Activated naive CD4-positive, alpha-beta T cell treated with anti-CD3 and anti-CD28 coated beads for 36 hours (primary cell): ENCODE measurements around the gene MUC5B. TPM values are rescaled to one million over a fixed set of nuclear protein-coding genes. Genes with fewer than 3 reads are reported as not detected.
"Not testable (repeated sequence)": the region's sequence is repeated elsewhere in the genome, so short reads cannot be mapped to it uniquely, and the experiment has no call there.

Experiments
- CTCF ChIA-PET: fragments of 350-600 bp; sonication (Branson Sonifier 250); formaldehyde crosslinking; loops from one replicate; lab custom pipeline; 2021; ENCODE audit warnings: antibody characterized with exemption; lab: Charles Lee
- DNase-seq: peaks from one replicate; pipeline ENCODE4 v3.0.0-alpha.2; 2020
- H3K27ac Mint-ChIP-seq: one replicate; pipeline ENCODE4 v1.8.0; 2021; ENCODE audit warnings: mild to moderate bottlenecking, mixed read lengths
- H3K27me3 Mint-ChIP-seq: one replicate; pipeline ENCODE4 v1.8.0; 2021; ENCODE audit warnings: low read depth, mixed read lengths
- H3K36me3 Mint-ChIP-seq: one replicate; pipeline ENCODE4 v1.8.0; 2021; ENCODE audit warnings: low read depth, mixed read lengths
- H3K4me1 Mint-ChIP-seq: one replicate; pipeline ENCODE4 v1.8.0; 2021; ENCODE audit warnings: low read depth, mixed read lengths
- H3K4me3 Mint-ChIP-seq: one replicate; pipeline ENCODE4 v1.8.0; 2021; ENCODE audit warnings: mild to moderate bottlenecking, moderate library complexity, mixed read lengths
- H3K9me3 Mint-ChIP-seq: one replicate; pipeline ENCODE4 v1.8.0; 2021; ENCODE audit warnings: mixed read lengths
- intact Hi-C: fragments of 100-400 bp; cut with micrococcal nuclease; formaldehyde crosslinking; loops from one replicate; pipeline ENCODE4 v1.15.1; 2023
- total RNA-seq, 2 experiments: library from RNA; stranded (reverse); gene quantifications; one replicate each; pipeline ENCODE4 v1.2.3, GENCODE V29; 2021

Gene MUC5B
- total RNA-seq, 2 experiments from 2014 or later, result not detected

DNA sequence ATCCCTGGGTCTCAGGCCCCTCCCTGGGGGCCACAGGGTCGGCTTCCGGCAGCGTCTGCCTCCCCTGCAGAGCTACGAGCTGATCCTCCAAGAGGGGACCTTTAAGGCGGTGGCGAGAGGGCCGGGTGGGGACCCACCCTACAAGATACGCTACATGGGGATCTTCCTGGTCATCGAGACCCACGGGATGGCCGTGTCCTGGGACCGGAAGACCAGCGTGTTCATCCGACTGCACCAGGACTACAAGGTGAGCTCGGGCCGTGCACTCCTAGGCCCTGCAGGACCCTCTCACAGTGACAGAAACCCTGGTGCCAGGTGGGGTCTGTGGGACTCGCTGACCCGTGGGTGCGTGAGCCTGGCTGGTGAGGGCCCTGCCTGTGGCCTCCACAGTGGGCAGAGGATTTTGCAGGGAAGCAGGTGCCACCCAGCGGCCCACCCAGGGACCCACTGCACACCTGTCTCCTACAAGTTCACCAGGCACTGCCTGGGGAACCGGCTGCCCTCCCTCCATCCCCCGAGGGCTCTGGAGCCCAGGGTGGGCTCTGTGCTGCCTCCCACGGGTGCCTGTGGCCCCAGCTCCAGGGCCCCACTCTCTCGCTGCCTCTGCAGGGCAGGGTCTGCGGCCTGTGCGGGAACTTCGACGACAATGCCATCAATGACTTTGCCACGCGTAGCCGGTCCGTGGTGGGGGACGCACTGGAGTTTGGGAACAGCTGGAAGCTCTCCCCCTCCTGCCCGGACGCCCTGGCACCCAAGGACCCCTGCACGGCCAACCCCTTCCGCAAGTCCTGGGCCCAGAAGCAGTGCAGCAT lies 13.7 kb downstream of the MUC5B start:
- Mint-ChIP-seq H3K36me3 (no peaks in the 10 kb centered on the region), H3K4me3 (no peak overlapping the region), H3K27ac (no peak overlapping the region), H3K27me3 (no peaks in the 10 kb centered on the region), H3K4me1 (no peaks in the 10 kb centered on the region), H3K9me3 (no peaks in the 10 kb centered on the region)
- DNase-seq, result no peak
- CTCF ChIA-PET, result no interaction called here
- intact Hi-C loops, result no loop called here

DNA sequence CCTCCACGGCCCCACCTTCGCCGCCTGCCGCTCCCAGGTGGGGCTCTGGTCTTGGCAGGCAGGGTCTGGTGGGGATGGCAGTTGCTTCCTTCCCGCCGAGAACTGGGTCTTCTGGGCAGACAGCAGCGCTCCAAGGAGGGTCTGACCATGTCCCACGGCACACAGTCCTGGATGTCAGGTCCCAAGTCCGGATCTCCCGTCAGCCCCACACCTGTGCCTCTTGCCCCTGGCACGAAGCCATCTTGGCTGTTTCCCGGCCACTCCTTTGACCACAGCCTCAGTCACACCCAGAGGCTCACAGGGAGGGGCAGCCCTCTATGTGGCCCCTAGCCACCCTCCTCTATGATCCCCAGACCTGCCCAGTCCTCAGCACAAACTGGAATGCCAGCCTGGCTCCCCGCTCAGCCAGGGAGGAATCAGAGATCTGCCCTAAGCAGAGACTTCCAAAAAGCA lies 14.3 kb downstream of the MUC5B start:
- DNase-seq, result no peak
- Mint-ChIP-seq H3K4me3 (no peak overlapping the region), H3K27ac (no peak overlapping the region), H3K27me3 (no peaks in the 10 kb centered on the region), H3K4me1 (no peaks in the 10 kb centered on the region), H3K9me3 (no peaks in the 10 kb centered on the region), H3K36me3 (no peaks in the 10 kb centered on the region)
- CTCF ChIA-PET, result no interaction called here
- intact Hi-C loops, result no loop called here

DNA sequence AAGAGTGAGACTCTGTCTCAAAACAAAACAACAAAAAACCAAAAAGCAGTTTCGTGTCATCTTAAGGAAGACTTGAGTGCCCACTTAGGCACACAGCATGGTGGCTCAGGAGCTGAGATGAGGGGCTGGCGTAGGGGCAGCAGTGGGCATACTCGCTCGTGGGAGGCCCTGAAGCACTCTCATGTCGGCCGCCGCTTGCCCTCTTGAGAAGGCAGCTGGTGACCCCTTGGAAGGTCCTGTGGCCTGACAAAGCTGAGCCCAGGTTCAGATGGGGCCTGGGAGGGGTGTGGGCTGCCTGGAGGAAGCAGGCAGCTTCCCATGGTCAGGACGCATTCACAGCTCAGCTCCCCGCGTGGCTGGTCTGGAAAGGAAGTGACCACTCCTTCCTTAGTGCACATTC lies 15.0 kb downstream of the MUC5B start:
- no peak overlapping the region for H3K27ac Mint-ChIP-seq
- no peaks in the 10 kb centered on the region for H3K4me1 Mint-ChIP-seq
- intact Hi-C loops, result no loop called here
- no peaks in the 10 kb centered on the region for H3K27me3 Mint-ChIP-seq
- H3K36me3 Mint-ChIP-seq, result no peaks in the 10 kb centered on the region
- DNase-seq, result no peak
- H3K4me3 Mint-ChIP-seq, result no peak overlapping the region
- CTCF ChIA-PET, result no interaction called here
- no peaks in the 10 kb centered on the region for H3K9me3 Mint-ChIP-seq

DNA sequence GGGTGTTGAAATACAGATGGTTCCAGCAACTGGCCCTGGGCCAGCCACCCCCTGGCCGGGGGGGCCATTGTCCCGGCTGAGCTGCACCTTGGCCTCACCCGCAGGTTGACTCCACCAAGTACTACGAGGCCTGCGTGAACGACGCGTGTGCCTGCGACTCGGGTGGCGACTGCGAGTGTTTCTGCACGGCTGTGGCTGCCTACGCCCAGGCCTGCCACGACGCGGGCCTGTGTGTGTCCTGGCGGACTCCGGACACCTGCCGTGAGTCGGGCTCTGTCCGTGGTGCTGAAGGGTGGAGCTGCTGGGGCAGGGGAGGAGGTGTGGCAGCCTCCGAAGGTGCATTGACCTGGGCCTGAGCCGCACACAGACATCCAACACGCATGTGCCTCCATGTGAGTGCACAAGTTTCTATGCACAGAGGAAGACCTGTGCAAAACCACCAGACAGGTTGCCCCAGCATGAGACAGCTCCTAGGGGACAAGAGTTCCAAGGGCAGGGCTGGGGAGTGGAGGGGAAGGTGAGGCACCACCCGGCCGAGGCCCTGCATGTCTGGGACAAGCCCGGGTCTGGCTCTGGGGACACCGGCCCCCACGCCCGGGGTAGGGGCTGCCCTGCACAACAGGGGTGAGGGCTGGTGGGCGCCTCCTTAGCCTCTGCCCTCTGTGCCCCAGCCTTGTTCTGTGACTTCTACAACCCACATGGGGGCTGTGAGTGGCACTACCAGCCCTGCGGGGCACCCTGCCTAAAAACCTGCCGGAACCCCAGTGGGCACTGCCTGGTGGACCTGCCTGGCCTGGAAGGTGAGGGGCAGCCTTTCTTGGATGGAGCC lies 16.1 kb downstream of the MUC5B start:
- Mint-ChIP-seq H3K9me3 (no peaks in the 10 kb centered on the region), H3K36me3 (no peaks in the 10 kb centered on the region), H3K27ac (no peak overlapping the region), H3K27me3 (no peaks in the 10 kb centered on the region), H3K4me1 (no peaks in the 10 kb centered on the region), H3K4me3 (no peak overlapping the region)
- intact Hi-C loops, result no loop called here
- DNase-seq, result no peak
- CTCF ChIA-PET, result interaction anchor here (0.6 kb wide), 1 partner anchor 252 kb away, joined by 3 read pairs; no protein-coding TSS in a partner anchor

DNA sequence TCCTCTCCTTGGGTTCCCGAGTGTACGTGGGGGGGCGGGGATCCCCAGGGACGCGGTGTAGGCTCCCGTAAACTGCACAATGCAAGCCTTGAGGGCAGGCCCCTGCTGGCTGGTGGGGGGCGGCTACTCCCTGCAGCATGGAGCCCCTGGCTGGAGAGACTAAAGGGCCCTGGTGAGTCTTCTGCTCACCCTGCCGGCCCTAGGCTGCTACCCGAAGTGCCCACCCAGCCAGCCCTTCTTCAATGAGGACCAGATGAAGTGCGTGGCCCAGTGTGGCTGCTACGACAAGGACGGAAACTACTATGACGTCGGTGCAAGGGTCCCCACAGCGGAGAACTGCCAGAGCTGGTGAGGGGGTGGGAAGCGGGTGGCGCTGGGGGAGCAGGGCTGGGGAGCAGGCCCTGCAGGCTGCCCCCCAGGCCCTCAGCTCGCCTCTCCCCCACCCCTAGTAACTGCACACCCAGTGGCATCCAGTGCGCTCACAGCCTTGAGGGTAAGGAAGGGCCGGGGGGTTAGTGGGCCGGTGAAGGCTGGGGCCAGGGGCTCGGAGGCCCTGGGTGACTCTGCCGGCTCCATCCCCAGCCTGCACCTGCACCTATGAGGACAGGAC lies 16.8 kb downstream of the MUC5B start:
- DNase-seq, result no peak
- Mint-ChIP-seq H3K9me3 (no peaks in the 10 kb centered on the region), H3K4me3 (no peak overlapping the region), H3K27ac (no peak overlapping the region), H3K36me3 (no peaks in the 10 kb centered on the region), H3K4me1 (no peaks in the 10 kb centered on the region), H3K27me3 (no peaks in the 10 kb centered on the region)
- CTCF ChIA-PET, result no interaction called here
- intact Hi-C loops, result no loop called here

DNA sequence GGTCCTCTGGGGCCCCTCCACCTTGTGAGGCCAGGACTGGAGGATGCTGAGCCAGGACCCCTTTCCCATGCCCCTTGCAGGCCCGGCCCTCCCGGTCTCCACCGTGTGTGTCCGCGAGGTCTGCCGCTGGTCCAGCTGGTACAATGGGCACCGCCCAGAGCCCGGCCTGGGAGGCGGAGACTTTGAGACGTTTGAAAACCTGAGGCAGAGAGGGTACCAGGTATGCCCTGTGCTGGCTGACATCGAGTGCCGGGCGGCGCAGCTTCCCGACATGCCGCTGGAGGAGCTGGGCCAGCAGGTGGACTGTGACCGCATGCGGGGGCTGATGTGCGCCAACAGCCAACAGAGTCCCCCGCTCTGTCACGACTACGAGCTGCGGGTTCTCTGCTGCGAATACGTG lies 17.9 kb downstream of the MUC5B start:
- CTCF ChIA-PET, result no interaction called here

DNA sequence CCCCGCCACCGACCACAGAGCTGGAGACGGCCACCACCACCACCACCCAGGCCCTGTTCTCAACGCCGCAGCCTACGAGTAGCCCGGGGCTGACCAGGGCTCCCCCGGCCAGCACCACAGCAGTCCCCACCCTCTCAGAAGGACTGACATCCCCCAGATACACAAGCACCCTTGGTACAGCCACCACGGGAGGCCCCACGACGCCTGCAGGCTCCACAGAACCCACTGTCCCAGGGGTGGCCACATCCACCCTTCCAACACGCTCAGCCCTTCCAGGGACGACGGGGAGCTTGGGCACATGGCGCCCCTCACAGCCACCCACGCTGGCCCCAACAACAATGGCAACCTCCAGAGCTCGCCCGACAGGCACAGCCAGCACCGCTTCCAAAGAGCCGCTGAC lies 18.8 kb downstream of the MUC5B start:
- Mint-ChIP-seq H3K4me1 (no peaks in the 10 kb centered on the region), H3K36me3 (no peaks in the 10 kb centered on the region), H3K9me3 (no peaks in the 10 kb centered on the region), H3K27ac (no peak overlapping the region), H3K27me3 (no peaks in the 10 kb centered on the region), H3K4me3 (no peak overlapping the region)
- DNase-seq, result no peak
- CTCF ChIA-PET, result no interaction called here
- intact Hi-C loops, result no loop called here

More for the DNA sequence above, 17.9 kb downstream of the MUC5B start:
- no peak overlapping the region for H3K4me3 Mint-ChIP-seq
- H3K4me1 Mint-ChIP-seq, result no peaks in the 10 kb centered on the region
- intact Hi-C loops, result no loop called here
- no peaks in the 10 kb centered on the region for H3K36me3 Mint-ChIP-seq
- H3K27ac Mint-ChIP-seq, result no peak overlapping the region
- no peaks in the 10 kb centered on the region for H3K9me3 Mint-ChIP-seq
- no peaks in the 10 kb centered on the region for H3K27me3 Mint-ChIP-seq
- DNase-seq, result no peak

DNA sequence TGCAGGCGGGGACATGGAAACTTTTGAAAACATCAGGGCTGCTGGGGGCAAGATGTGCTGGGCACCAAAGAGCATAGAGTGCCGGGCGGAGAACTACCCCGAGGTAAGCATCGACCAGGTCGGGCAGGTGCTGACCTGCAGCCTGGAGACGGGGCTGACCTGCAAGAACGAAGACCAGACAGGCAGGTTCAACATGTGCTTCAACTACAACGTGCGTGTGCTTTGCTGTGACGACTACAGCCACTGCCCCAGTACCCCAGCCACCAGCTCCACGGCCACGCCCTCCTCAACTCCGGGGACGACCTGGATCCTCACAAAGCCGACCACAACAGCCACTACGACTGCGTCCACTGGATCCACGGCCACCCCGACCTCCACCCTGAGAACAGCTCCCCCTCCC lies 19.4 kb downstream of the MUC5B start:
- intact Hi-C loops, result no loop called here
- H3K9me3 Mint-ChIP-seq, result no peaks in the 10 kb centered on the region
- no peak for DNase-seq
- CTCF ChIA-PET, result no interaction called here
- H3K36me3 Mint-ChIP-seq, result no peaks in the 10 kb centered on the region
- H3K27ac Mint-ChIP-seq, result no peak overlapping the region
- no peaks in the 10 kb centered on the region for H3K27me3 Mint-ChIP-seq
- no peaks in the 10 kb centered on the region for H3K4me1 Mint-ChIP-seq
- H3K4me3 Mint-ChIP-seq, result no peak overlapping the region

DNA sequence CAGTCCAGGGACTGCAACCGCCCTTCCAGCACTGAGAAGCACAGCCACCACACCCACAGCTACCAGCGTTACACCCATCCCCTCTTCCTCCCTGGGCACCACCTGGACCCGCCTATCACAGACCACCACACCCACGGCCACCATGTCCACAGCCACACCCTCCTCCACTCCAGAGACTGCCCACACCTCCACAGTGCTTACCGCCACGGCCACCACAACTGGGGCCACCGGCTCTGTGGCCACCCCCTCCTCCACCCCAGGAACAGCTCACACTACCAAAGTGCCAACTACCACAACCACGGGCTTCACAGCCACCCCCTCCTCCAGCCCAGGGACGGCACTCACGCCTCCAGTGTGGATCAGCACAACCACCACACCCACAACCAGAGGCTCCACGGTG lies 19.9 kb downstream of the MUC5B start:
- H3K9me3 Mint-ChIP-seq, H3K27me3 Mint-ChIP-seq, H3K4me1 Mint-ChIP-seq, intact Hi-C loops, CTCF ChIA-PET, H3K36me3 Mint-ChIP-seq, DNase-seq, H3K4me3 Mint-ChIP-seq, H3K27ac Mint-ChIP-seq: not testable (repeated sequence)

DNA sequence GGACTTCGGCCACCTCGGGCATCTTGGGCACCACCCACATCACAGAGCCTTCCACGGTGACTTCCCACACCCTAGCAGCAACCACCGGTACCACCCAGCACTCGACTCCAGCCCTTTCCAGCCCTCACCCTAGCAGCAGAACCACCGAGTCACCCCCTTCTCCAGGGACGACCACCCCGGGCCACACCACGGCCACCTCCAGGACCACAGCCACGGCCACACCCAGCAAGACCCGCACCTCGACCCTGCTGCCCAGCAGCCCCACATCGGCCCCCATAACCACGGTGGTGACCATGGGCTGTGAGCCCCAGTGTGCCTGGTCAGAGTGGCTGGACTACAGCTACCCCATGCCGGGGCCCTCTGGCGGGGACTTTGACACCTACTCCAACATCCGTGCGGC lies 20.7 kb downstream of the MUC5B start:
- intact Hi-C loops, DNase-seq, CTCF ChIA-PET, H3K4me3 Mint-ChIP-seq, H3K9me3 Mint-ChIP-seq, H3K27me3 Mint-ChIP-seq, H3K36me3 Mint-ChIP-seq, H3K27ac Mint-ChIP-seq, H3K4me1 Mint-ChIP-seq: not testable (repeated sequence)

DNA sequence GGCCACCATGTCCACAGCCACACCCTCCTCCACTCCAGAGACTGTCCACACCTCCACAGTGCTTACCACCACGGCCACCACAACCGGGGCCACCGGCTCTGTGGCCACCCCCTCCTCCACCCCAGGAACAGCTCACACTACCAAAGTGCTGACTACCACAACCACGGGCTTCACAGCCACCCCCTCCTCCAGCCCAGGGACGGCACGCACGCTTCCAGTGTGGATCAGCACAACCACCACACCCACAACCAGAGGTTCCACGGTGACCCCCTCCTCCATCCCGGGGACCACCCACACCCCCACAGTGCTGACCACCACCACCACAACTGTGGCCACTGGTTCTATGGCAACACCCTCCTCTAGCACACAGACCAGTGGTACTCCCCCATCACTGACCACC lies 21.7 kb downstream of the MUC5B start:
- H3K27ac Mint-ChIP-seq, H3K27me3 Mint-ChIP-seq, intact Hi-C loops, H3K4me1 Mint-ChIP-seq, H3K36me3 Mint-ChIP-seq, DNase-seq, CTCF ChIA-PET, H3K4me3 Mint-ChIP-seq, H3K9me3 Mint-ChIP-seq: not testable (repeated sequence)

DNA sequence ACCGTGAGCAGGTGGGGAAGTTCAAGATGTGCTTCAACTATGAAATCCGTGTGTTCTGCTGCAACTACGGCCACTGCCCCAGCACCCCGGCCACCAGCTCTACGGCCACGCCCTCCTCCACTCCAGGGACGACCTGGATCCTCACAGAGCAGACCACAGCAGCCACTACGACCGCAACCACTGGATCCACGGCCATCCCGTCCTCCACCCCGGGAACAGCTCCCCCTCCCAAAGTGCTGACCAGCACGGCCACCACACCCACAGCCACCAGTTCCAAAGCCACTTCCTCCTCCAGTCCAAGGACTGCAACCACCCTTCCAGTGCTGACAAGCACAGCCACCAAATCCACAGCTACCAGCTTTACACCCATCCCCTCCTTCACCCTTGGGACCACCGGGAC lies 22.9 kb downstream of the MUC5B start:
- DNase-seq, H3K4me3 Mint-ChIP-seq, H3K9me3 Mint-ChIP-seq, H3K36me3 Mint-ChIP-seq, CTCF ChIA-PET, H3K27me3 Mint-ChIP-seq, H3K27ac Mint-ChIP-seq, H3K4me1 Mint-ChIP-seq, intact Hi-C loops: not testable (repeated sequence)
